Left lung (tissue), 10 donors: ENCODE measurements around the gene PSEN1. TPM values are rescaled to one million over a fixed set of nuclear protein-coding genes. Genes with fewer than 3 reads are reported as not detected.
A peak's percentile ranks its signal among the peaks of the same experiment; 100 is the strongest.

Experiments
- ATAC-seq: fragments of 200-7000 bp; cut with Tn5 transposase; one replicate; pipeline ENCODE4 v1.9.1; 2020; ENCODE audit warnings: moderate library complexity
- DNase-seq, 4 donors: peaks; one replicate each; pipeline ENCODE4 v3.0.0-alpha.2; 2013 to 2020
- H3K27ac ChIP-seq, 2 donors: fragments of 200-600 bp; sonication (generic) in 1 of 2; one replicate each; pipeline versions ENCODE4 v1.5.0 to v1.8.0; 2020 to 2021
- H3K27me3 ChIP-seq, 2 donors: fragments of 200-600 bp; sonication (generic) in 1 of 2; one replicate each; pipeline versions ENCODE4 v1.5.0 to v1.8.0; 2020 to 2021
- H3K36me3 ChIP-seq, 2 donors: fragments of 200-600 bp; sonication (generic) in 1 of 2; one replicate each; pipeline versions ENCODE4 v1.5.0 to v1.8.0; 2020 to 2021
- H3K4me1 ChIP-seq, 2 donors: fragments of 200-600 bp; one replicate each; pipeline ENCODE4 v1.8.0; 2021
- H3K4me3 ChIP-seq, 2 donors: fragments of 200-600 bp; sonication (generic) in 1 of 2; one replicate each; pipeline versions ENCODE4 v1.5.0 to v1.8.0; 2020 to 2021; ENCODE audit warnings: mild to moderate bottlenecking in 1 of 2
- H3K9me3 ChIP-seq, 2 donors: fragments of 200-600 bp; sonication (generic) in 1 of 2; one replicate each; pipeline versions ENCODE4 v1.5.0 to v1.8.0; 2020 to 2021
- CTCF ChIP-seq, 2 donors: fragments of 200-600 bp; sonication (generic) in 1 of 2; IDR thresholded peaks; one replicate each; pipeline versions ENCODE4 v1.5.0 to v1.8.0; 2021; ENCODE audit warnings: antibody characterized with exemption in 2 of 2
- intact Hi-C, 2 donors: fragments of 100-400 bp; cut with DNase I; formaldehyde crosslinking; loops; one replicate each; pipeline versions ENCODE4 v1.11.2 to v1.14.2; 2022
- polyA plus RNA-seq, 6 donors: library from polyadenylated mRNA; unstranded; fragments of 120-200 nt; gene quantifications; one replicate each; pipeline ENCODE4 v1.2.1, GENCODE V29; 2013; ENCODE audit not compliant: insufficient read length in 6 of 6
- total RNA-seq, 2 donors: library from RNA; stranded (reverse); fragmentation: NEBNext Ultra II Directional; extraction: Animal tissue kit (Norgen Biotek cat#: 25700); gene quantifications; one replicate each; pipeline ENCODE4 v1.2.1, GENCODE V29; 2021
- donor health status: DM: no; HTN: yes; CAD: no.
- donor health status: DM: no; HTN: no; CAD: no.

Gene PSEN1
- total and polyA plus RNA-seq, 8 donors = 50.1 to 67.8 (median 54.3) TPM

GRCh38 chr14:73225496-73225895 lies 89.2 kb downstream of the PSEN1 start:
- intact Hi-C loops = no loop called here
- Histone ChIP-seq H3K36me3 (peaks cover 0 to 71% of the 10 kb centered on the region in 2 donors), H3K27me3 (no peaks in the 10 kb centered on the region), H3K9me3 (no peaks in the 10 kb centered on the region), H3K4me1 (peaks cover 4 to 29% of the 10 kb centered on the region in 2 donors), H3K27ac (no peak overlapping the region), H3K4me3 (no peak overlapping the region)
- TF ChIP-seq CTCF (IDR thresholded peaks at IDR 0.05) = no peak
- ATAC-seq (no peak), DNase-seq (no peak)

- peak; percentile 70 for ATAC-seq
- Histone ChIP-seq H3K27me3 (peaks cover 0 to 2% of the 10 kb centered on the region in 2 donors), H3K36me3 (peaks cover 0 to 47% of the 10 kb centered on the region in 2 donors), H3K9me3 (no peaks in the 10 kb centered on the region), H3K4me1 (peaks cover 14 to 31% of the 10 kb centered on the region in 2 donors), H3K27ac (peak overlapping the region; percentile 15 to 37), H3K4me3 (no peak overlapping the region)
- intact Hi-C loops = no loop called here
- TF ChIP-seq CTCF (IDR thresholded peaks at IDR 0.05) = no peak
- DNase-seq = peak in 1 of 4 donors; percentile 39
Observed at GRCh38 chr14:73227812-73228781, 91.8 kb downstream of the PSEN1 start.

- H3K9me3 ChIP-seq = no peaks in the 10 kb centered on the region
- H3K4me3 ChIP-seq = no peak overlapping the region
- H3K27me3 ChIP-seq = peaks cover 0 to 21% of the 10 kb centered on the region in 2 donors
- ATAC-seq = no peak
- DNase-seq = no peak
- H3K36me3 ChIP-seq = peaks cover 0 to 38% of the 10 kb centered on the region in 2 donors
- H3K27ac ChIP-seq = no peak overlapping the region
- intact Hi-C loops = no loop called here
- peaks cover 14 to 31% of the 10 kb centered on the region in 2 donors for H3K4me1 ChIP-seq
- TF ChIP-seq CTCF (IDR thresholded peaks at IDR 0.05) = no peak
Observed at GRCh38 chr14:73230051-73230450, 93.7 kb downstream of the PSEN1 start.

- peaks cover 15 to 40% of the 10 kb centered on the region in 2 donors for H3K4me1 ChIP-seq
- peak in 1 of 4 donors; percentile 45 for DNase-seq
- intact Hi-C loops = no loop called here
Observed at GRCh38 chr14:73231981-73232851, 95.9 kb downstream of the PSEN1 start.

More at GRCh38 chr14:73231981-73232851, 95.9 kb downstream of the PSEN1 start:
- H3K27me3 ChIP-seq = peaks cover 0 to 43% of the 10 kb centered on the region in 2 donors
- H3K4me3 ChIP-seq = no peak overlapping the region
- TF ChIP-seq CTCF (IDR thresholded peaks at IDR 0.05) = no peak
- H3K36me3 ChIP-seq = peaks cover 0 to 21% of the 10 kb centered on the region in 2 donors
- peak; percentile 10 for ATAC-seq
- H3K9me3 ChIP-seq = no peaks in the 10 kb centered on the region
- peak overlapping the region; percentile 44 to 45 for H3K27ac ChIP-seq
